ENCODE measurements around the gene DSPP. TPM values are rescaled to one million over a fixed set of nuclear protein-coding genes. Genes with fewer than 3 reads are reported as not detected.

The DSPP gene
- total and polyA plus RNA-seq, 11 donors: not detected

DNA sequence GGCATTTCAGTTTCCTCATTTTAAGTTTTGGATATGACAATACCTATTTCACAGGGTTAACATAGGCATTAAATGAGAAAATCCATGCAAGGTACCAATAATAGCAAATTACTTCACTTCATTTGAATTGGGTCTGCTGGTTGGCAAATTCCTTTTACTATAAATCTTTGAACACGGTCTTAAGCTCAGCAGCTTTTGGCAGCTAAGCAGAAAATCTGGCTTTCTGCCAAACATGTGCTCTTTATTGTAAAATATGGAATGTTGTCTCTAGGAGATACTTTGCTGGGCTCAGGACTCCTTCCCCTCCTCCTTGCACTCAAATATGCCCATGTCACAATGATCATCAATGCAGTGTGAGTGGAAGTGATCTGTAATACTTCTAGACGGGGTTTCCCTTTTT is 24.9 kb downstream of the DSPP start:
- Histone ChIP-seq H3K4me1 (peaks cover 0 to 11% (median 4%) of the 10 kb centered on the region in 12 donors), H3K4me3 (no peak overlapping the region), H3K27ac (no peak overlapping the region), H3K27me3 (no peaks in the 10 kb centered on the region), H3K9me3 (peaks cover 0 to 2% (median 0%) of the 10 kb centered on the region in 12 donors), H3K36me3 (no peaks in the 10 kb centered on the region)
- peak in 1 of 4 donors; percentile 12 for ATAC-seq
- TF ChIP-seq, protein P1, sequence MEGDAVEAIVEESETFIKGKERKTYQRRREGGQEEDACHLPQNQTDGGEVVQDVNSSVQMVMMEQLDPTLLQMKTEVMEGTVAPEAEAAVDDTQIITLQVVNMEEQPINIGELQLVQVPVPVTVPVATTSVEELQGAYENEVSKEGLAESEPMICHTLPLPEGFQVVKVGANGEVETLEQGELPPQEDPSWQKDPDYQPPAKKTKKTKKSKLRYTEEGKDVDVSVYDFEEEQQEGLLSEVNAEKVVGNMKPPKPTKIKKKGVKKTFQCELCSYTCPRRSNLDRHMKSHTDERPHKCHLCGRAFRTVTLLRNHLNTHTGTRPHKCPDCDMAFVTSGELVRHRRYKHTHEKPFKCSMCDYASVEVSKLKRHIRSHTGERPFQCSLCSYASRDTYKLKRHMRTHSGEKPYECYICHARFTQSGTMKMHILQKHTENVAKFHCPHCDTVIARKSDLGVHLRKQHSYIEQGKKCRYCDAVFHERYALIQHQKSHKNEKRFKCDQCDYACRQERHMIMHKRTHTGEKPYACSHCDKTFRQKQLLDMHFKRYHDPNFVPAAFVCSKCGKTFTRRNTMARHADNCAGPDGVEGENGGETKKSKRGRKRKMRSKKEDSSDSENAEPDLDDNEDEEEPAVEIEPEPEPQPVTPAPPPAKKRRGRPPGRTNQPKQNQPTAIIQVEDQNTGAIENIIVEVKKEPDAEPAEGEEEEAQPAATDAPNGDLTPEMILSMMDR (IDR thresholded peaks at IDR 0.05): no peak
- TF ChIP-seq POLR2A (IDR thresholded peaks at IDR 0.05): no peak
- WGBS, 4 donors: 23 to 34% (median 29%) methylated on average over 2 of the region's 2 CpGs
- intact Hi-C loops (cut with DNase I): no loop called here
- DNase-seq: no peak

DNA sequence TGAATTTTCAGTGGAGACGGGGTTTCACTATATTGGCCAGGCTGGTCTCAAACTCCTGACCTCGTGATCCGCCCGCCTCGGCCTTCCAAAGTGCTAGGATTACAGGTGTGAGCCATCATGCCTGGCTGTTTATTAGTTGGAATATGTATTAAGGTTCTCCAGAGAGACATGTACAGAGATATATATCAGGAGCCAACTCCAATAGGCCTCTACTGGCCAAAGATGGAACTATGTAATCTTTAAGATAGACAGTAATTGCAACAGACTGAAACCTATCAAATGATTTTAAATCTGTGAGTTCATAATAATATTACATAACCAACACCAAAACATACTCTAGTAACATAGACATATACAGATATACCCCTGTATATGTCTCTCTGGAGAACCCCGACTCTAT is 36.0 kb downstream of the DSPP start:
- ATAC-seq (no peak), DNase-seq (no peak)
- Histone ChIP-seq H3K9me3 (peaks cover 0 to 9% (median 0%) of the 10 kb centered on the region in 12 donors), H3K4me3 (no peak overlapping the region), H3K27me3 (no peaks in the 10 kb centered on the region), H3K4me1 (no peaks in the 10 kb centered on the region), H3K27ac (no peak overlapping the region), H3K36me3 (no peaks in the 10 kb centered on the region)
- intact Hi-C loops (cut with DNase I): no loop called here
- WGBS, 4 donors: 96 to 100% (median 98%) methylated on average over 6 of the region's 6 CpGs
- no peak for TF ChIP-seq POLR2A (IDR thresholded peaks at IDR 0.05)
- TF ChIP-seq, protein P1 (IDR thresholded peaks at IDR 0.05): no peak

DNA sequence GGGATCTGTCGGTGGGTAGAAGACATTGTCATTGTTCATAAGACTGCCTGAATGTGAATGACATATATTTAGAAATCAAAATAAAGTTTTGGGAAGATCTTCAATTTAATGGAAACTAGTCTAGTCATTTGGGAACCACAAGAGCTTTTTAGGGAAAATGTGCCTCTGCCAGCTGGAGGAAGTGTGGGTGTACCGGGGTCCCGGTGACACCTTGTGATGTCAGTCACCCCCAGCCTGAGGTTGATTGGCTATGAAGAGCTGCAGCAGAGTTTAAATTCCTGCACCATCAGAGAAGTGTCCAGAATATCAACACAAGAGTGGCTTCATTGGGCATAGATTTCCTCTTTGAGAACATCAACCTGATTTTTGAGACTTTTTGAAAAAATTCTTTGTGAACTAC is 41.7 kb downstream of the DSPP start, which contains the start of gene DMP1:
DMP1 (plus strand) TSS at position 301 of the 400 bp plus-strand sequence. CDS start 6,213 bp downstream, outside the sequence.
- 77 to 89% (median 87%) methylated on average over 3 of the region's 3 CpGs for WGBS, 4 donors
- no peak for DNase-seq
- Histone ChIP-seq H3K4me1 (no peaks in the 10 kb centered on the region), H3K9me3 (no peaks in the 10 kb centered on the region), H3K36me3 (no peaks in the 10 kb centered on the region), H3K27me3 (no peaks in the 10 kb centered on the region), H3K27ac (no peak within 1 kb of the TSS), H3K4me3 (no peak within 1 kb of the TSS)
- TF ChIP-seq POLR2A (IDR thresholded peaks at IDR 0.05): no peak
- TF ChIP-seq, protein P1 (IDR thresholded peaks at IDR 0.05): no peak
- intact Hi-C loops (cut with DNase I): loop anchor here in 2 of 10 donors (10.0 kb wide), 2 partner anchors 95 to 105 kb away; no protein-coding TSS in a partner anchor
- ATAC-seq: no peak

DNA sequence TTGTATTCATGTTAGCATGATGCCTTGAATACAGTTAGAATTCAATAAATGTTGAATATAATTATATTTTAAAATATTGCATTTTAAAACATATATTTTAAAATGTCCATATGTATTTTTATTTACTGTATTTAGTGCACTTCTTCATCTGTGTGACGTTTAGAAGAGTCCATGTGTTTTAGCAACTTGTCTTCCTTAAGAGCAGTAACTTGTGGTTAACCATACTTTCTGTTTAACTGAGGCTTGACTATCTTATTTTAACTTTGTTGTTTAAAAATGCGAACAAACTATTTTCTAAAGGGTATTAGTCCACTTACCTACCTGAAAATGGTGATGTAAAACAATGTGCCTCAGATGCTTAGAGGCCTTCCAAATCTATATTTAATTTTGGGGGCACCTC is 42.6 kb downstream of the DSPP start:
- no peak for ATAC-seq
- no peaks in the 10 kb centered on the region for H3K36me3 ChIP-seq

More for the DNA sequence above, 42.6 kb downstream of the DSPP start:
- no peak for DNase-seq
- Histone ChIP-seq H3K27ac (no peak overlapping the region), H3K4me1 (no peaks in the 10 kb centered on the region), H3K27me3 (no peaks in the 10 kb centered on the region), H3K9me3 (no peaks in the 10 kb centered on the region), H3K4me3 (no peak overlapping the region)
- intact Hi-C loops (cut with DNase I): loop anchor here in 2 of 10 donors (10.0 kb wide), 2 partner anchors 96 to 106 kb away; no protein-coding TSS in a partner anchor
- WGBS, 4 donors: 83 to 89% (median 85%) methylated on average over 2 of the region's 2 CpGs
- TF ChIP-seq, protein P1 (IDR thresholded peaks at IDR 0.05): no peak
- TF ChIP-seq POLR2A (IDR thresholded peaks at IDR 0.05): no peak
